DOHH2 (cell line): ENCODE data around the gene KRTAP1-5.

Experiments used
- EZH2phosphoT487 ChIP-seq: fragments of 200-600 bp; sonication (generic); IDR thresholded peaks from 2 replicates; pipeline ENCODE4 v1.6.1; 2017; ENCODE audit warnings: borderline replicate concordance, mild to moderate bottlenecking, antibody characterized with exemption, low read length, moderate library complexity, mixed read lengths
- TF ChIP-seq, protein P1 (sequence below): fragments of 200-600 bp; sonication (generic); IDR thresholded peaks from one replicate; pipeline ENCODE4 v1.5.1; 2014; ENCODE audit warnings: antibody characterized with exemption, mild to moderate bottlenecking, low read depth, low read length; ENCODE audit not compliant: poor library complexity, severe bottlenecking

DNA sequence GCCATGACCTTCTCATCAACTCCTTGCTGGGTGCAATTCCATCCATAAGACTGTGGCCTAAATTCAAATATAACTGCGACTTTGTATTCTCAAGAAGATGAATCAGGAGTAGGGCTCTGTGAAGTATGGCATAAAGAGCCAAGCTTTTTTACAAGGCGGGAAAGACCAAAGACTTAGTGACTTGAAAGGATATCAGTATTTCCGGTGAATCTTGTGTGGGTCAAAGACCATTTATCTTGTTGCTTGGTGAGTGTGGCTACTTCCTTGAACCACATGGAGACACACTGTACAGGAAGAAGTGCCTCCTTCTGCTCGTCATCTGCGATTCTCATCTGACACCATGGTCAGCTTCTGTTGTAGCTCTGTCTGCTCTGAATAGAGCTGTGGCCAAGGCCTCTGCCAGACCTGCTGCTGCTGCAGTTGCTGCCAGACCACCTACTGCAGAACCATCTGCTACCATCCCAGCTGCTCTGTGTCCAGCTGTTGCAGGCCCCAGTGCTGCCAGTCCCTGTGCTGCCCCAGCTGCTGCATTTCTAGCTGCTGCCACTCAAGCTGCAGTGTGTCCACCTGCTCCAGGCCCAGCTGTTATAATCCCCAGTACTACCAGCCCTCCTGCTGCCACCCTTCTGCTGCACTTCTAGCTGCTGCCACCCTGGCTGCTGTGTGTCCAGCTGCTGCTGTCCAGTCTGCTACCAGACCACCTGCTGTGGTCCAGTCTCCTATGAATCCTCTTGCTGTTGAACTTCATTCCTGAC, 44.8 kb upstream of the KRTAP1-5 start:
- TF ChIP-seq, protein P1, sequence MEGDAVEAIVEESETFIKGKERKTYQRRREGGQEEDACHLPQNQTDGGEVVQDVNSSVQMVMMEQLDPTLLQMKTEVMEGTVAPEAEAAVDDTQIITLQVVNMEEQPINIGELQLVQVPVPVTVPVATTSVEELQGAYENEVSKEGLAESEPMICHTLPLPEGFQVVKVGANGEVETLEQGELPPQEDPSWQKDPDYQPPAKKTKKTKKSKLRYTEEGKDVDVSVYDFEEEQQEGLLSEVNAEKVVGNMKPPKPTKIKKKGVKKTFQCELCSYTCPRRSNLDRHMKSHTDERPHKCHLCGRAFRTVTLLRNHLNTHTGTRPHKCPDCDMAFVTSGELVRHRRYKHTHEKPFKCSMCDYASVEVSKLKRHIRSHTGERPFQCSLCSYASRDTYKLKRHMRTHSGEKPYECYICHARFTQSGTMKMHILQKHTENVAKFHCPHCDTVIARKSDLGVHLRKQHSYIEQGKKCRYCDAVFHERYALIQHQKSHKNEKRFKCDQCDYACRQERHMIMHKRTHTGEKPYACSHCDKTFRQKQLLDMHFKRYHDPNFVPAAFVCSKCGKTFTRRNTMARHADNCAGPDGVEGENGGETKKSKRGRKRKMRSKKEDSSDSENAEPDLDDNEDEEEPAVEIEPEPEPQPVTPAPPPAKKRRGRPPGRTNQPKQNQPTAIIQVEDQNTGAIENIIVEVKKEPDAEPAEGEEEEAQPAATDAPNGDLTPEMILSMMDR, result no peak
- no peak for TF ChIP-seq EZH2phosphoT487
